Hematopoietic multipotent progenitor cell treated with erythropoietin and hydrocortisone succinate and interleukin-3 and kit ligand, for 6 days (in vitro differentiated cells): ENCODE results near the gene ALG10.
A peak's percentile ranks its signal among the peaks of the same experiment; 100 is the strongest.
"Not testable (repeated sequence)": the region's sequence is repeated elsewhere in the genome, so short reads cannot be mapped to it uniquely, and the experiment has no call there.

Experiments used
- DNase-seq: peaks from one replicate; pipeline ENCODE4 v3.0.0-alpha.2; 2015

ALG10 gene

DNA sequence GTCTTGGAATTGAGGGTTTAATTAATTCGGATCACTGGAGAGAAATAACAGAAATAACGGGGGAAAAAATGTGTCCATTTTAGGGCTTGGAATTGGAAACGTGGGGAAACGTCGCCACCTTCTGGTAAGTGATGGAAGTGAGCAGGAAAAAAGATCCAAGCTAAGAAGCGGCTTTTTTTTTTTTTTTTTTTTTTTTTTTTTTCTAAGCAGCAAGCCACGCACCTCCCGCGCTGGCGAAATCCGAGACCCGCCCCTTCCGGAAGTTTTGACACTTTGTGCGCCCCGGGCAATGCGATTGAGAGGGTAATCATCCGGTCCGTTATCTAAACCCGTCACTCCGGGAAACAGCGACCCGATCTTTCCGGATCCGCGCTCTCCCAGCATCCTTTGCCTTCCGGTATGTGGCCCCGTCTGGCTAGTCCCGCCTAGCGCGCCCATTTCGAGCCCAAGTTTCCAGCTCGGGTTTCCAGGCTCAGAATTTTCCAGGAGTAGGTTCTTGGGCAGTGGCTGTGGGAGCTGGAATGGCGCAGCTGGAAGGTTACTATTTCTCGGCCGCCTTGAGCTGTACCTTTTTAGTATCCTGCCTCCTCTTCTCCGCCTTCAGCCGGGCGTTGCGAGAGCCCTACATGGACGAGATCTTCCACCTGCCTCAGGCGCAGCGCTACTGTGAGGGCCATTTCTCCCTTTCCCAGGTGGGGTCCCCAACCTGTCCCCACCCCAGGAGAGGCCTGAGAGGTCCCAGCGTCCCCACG lies at the start of gene ALG10:
ALG10 (plus strand) TSS at position 418 of the 752 bp plus-strand sequence; CDS start at position 522, 104 bp downstream.
- DNase-seq = peak; percentile 98

GRCh38 chr12:33972884-33973283 lies 49.4 kb upstream of the ALG10 start:
- DNase-seq = not testable (repeated sequence)

DNA sequence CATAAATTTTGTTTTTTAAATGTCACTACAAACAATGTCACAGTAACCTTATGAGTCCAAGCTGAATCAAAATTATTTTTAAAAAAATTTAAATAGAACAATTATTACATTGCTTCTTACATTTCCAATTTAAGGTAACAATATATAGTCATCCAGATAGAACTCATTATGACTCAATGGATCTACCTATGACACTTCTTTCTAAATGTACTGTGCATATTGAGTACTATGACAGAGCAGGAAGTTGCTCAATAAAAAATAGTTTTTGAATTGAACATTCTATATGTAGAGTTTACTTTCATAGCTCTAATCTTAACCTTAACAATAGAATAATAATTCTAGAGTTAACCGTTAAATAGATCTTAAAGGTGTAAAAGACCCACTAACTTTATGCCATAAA lies 44.4 kb upstream of the ALG10 start:
- no peak for DNase-seq

DNA sequence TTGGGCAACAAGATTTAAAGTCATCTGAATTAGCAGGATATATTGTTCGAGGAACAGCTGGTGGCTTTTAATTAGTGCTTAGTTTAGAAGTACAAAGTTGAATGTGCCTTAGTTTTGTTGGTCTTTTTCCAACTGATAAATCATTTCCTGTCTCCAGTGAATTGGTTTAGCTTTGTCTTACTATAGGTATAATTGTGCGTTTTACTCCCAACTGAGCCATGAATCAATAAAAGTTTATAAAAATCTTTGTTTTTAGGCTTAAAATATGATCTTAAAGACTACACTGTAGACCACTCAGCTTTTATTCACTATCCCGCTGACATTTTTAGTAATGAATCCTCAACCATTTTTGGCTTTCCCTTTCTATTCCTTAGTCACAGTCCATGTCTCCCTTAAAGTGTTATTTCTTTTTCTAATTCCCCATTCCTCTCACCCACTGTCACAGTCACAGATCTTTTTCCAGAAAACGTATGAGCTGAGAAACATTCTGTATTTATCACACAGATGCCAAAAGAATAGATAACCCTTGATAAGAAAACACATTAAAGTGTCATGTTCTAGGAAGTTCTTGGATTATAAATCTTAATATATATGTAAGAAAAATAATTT lies 34.0 kb upstream of the ALG10 start:
- DNase-seq = no peak

GRCh38 chr12:33988913-33989312 lies 33.4 kb upstream of the ALG10 start:
- no peak for DNase-seq

DNA sequence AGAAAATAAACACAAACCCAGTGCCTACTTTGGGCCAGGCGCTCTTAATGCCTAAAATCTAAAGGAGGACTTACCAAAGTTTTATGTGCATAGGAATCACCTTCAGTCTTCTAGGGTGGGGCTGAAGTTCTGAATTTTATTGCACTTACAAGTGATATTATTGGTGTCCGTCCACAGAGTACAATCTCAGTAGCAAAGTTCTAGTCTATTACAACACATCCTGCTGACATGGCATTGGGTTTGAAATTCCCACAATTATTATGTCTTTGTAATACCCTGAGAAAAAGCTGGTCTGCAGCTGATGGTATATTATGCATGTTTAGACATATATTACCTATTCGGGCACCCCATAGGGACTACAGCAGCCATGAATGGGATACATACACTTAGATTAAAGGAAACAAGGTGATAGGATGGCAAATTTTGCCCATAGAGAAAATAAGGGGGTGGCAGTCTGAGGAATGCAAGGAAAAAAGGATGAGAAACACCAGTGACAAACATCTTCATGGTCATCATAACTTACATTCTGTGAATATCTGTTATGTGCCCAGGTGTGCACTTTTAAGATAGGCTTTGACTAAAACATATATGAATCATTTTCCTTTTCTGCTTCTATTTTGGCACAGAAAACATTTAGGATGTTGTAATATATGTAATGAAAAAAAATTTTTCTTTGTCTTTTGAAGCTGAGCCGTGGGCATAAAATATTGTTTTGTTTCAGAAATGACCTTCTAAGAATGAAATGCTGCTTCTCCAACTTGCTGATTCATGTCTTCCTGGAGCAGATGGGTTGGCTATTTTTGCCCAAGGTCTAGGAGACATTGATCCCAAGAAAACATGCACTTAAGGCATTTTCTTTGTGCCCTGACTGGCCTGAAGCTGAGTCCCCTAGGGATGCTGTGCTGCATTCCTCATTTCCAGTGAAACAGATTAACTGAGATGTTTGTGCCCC lies 27.2 kb upstream of the ALG10 start:
- no peak for DNase-seq

- DNase-seq = not testable (repeated sequence)
Measured at GRCh38 chr12:34008835-34009234, 13.5 kb upstream of the ALG10 start.

- no peak for DNase-seq
Measured at GRCh38 chr12:34016361-34016760, 5.9 kb upstream of the ALG10 start.

GRCh38 chr12:34021071-34021470 lies 1.2 kb upstream of the ALG10 start:
- DNase-seq = peak; percentile 17

- not testable (repeated sequence) for DNase-seq
Measured at GRCh38 chr12:34027661-34028060, 5.4 kb downstream of the ALG10 start.

GRCh38 chr12:34030591-34030990 lies 8.3 kb downstream of the ALG10 start:
- DNase-seq = no peak

GRCh38 chr12:34033628-34034296 lies 11.5 kb downstream of the ALG10 start:
- DNase-seq = peak; percentile 76

DNA sequence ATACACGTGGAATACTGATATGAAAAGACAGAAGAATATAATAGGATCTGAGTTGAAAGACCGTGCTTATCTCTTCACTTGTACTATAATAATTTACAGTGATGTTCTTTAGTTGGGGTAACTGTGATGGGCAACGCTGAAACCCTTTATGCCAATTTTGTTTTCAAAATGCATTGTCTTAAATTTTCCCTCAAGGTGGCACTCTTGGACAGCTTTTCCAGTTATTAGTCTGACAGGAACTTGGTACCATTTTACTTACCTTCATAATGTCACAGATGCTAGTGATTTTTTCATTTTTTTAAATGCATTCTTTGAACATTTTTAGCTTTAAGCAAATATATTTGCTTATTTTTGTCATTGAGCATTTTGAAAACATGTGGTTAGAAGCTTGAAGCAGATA lies 16.1 kb downstream of the ALG10 start:
- peak; percentile 52 for DNase-seq

- DNase-seq = no peak
Measured at GRCh38 chr12:34046570-34046969, 24.3 kb downstream of the ALG10 start.

GRCh38 chr12:34047855-34048254 lies 25.6 kb downstream of the ALG10 start:
- not testable (repeated sequence) for DNase-seq

GRCh38 chr12:34048714-34049113 lies 26.4 kb downstream of the ALG10 start:
- DNase-seq = no peak

DNA sequence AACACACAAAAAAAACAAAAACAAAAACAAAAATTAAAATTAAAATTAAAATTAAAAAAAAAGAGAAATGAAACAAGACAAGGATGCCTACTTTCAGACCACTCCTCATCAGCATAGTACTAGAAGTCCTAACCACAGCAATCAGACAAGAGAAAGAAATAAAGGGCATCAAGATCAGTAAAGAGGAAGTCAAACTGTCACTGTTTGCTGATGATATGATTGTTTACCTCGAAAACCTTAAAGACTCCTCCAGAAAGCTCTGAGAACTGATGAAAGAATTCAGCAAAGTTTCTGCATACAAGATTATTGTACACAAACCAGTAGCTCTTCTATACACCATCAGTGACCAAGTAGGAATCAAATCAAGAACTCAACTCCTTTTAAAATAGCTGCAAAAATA lies 29.2 kb downstream of the ALG10 start:
- peak; percentile 4 for DNase-seq

DNA sequence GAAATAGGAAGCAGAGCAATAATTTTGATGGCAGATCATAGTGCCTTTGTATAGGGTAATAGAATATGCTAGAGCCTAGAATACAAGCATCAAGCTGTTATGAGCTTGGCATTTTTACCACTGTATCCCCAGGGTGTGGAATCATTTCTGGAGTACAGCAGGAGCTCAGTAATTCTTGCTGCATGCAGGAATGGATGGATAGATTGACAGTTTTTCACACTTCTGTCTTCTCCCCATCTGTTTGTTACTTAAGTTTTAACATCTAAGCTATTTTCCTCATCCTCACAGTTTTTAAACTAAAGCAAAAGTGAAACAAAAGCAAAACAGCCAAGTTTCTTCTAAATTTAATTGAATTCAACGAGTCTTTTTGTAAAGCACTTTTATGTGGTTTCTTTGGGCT lies 32.6 kb downstream of the ALG10 start:
- no peak for DNase-seq
